Endothelial cell of umbilical vein (primary cell): ENCODE measurements around the gene SULT1C2. TPM values are rescaled to one million over a fixed set of nuclear protein-coding genes. Genes with fewer than 3 reads are reported as not detected.

ENCODE experiments used
- BruUV-seq: library from RNA; stranded (reverse); fragments of 400-500 nt; replicated peaks from 2 replicates; lab custom pipeline; 2021; lab: Mats Ljungman, UMichigan
- CTCF ChIA-PET: fragments of 300-600, 350-600 bp; sonication (Branson Sonifier 250); formaldehyde crosslinking; loops from one replicate; lab custom pipeline; 2021; ENCODE audit warnings: antibody characterized with exemption, inconsistent platforms; lab: Charles Lee
- POLR2A ChIA-PET: fragments of 300-600, 350-600 bp; sonication (Branson Sonifier 250); formaldehyde crosslinking; loops from one replicate; lab custom pipeline; 2021; ENCODE audit warnings: antibody characterized with exemption, inconsistent platforms; lab: Charles Lee
- DNase-seq: peaks from one replicate; pipeline ENCODE4 v3.0.0-alpha.2; 2011; ENCODE audit warnings: low read depth, low spot score
- FAIRE-seq: peaks from 2 replicates; lab custom pipeline; 2011; peaks lifted over from hg19 to GRCh38; lab: Jason Lieb, UNC
- H2AFZ ChIP-seq: 2 replicates; pipeline ENCODE4 v1.6.0; 2012; ENCODE audit warnings: low read depth, low read length, control low read depth, inconsistent platforms
- H3K27ac ChIP-seq: 2 replicates; pipeline ENCODE4 v1.5.1; 2011; ENCODE audit warnings: low read depth, mild to moderate bottlenecking, control low read depth, low read length, moderate library complexity; ENCODE audit not compliant: insufficient read depth
- H3K27me3 ChIP-seq, 2 experiments: 2 replicates each; pipeline versions ENCODE4 v1.6.0 to v1.6.1; 2011; ENCODE audit warnings: low read length in 2 of 2, mixed read lengths in 1 of 2; ENCODE audit not compliant: control insufficient read depth in 2 of 2, insufficient read depth in 2 of 2
- H3K36me3 ChIP-seq, 2 experiments: 2 replicates in 1 of 2; 3 replicates in 1 of 2; pipeline ENCODE4 v1.5.1; 2011; ENCODE audit warnings: low read length in 2 of 2, mild to moderate bottlenecking in 1 of 2, moderate library complexity in 1 of 2; ENCODE audit not compliant: control insufficient read depth in 2 of 2, insufficient read depth in 2 of 2; ENCODE audit errors: extremely low read depth in 1 of 2
- H3K4me1 ChIP-seq: 3 replicates; pipeline ENCODE4 v1.5.1; 2011; ENCODE audit warnings: mild to moderate bottlenecking, low read length; ENCODE audit not compliant: control insufficient read depth, insufficient read depth; ENCODE audit errors: extremely low read depth
- H3K4me2 ChIP-seq: 2 replicates; pipeline ENCODE4 v1.6.1; 2011; ENCODE audit warnings: low read length, control low read depth, mixed read lengths; ENCODE audit not compliant: insufficient read depth
- H3K4me3 ChIP-seq, 3 experiments: fragments of 200-600 bp in 1 of 3; sonication (generic), shearing (Covaris generic) in 1 of 3; replicated peaks in 1 of 3; 2 replicates each; pipeline ENCODE4 v1.5.1; 2011 to 2016; ENCODE audit warnings: control low read depth in 3 of 3, low read length in 3 of 3, mild to moderate bottlenecking in 2 of 3, inconsistent platforms in 1 of 3, low read depth in 1 of 3, moderate library complexity in 1 of 3; ENCODE audit not compliant: insufficient read depth in 1 of 3
- H3K79me2 ChIP-seq: 2 replicates; pipeline ENCODE4 v1.6.0; 2012; ENCODE audit warnings: low read length, inconsistent platforms; ENCODE audit not compliant: control insufficient read depth, insufficient read depth
- H3K9ac ChIP-seq: replicated peaks from 2 replicates; pipeline ENCODE3; 2011; ENCODE audit warnings: low read length, control low read depth; ENCODE audit not compliant: insufficient read depth; ENCODE audit errors: extremely low read depth
- H3K9me1 ChIP-seq: replicated peaks from 3 replicates; pipeline ENCODE4 v1.6.0; 2011; ENCODE audit warnings: mild to moderate bottlenecking, low read length; ENCODE audit not compliant: control insufficient read depth, insufficient read depth; ENCODE audit errors: extremely low read depth
- H3K9me3 ChIP-seq: replicated peaks from 2 replicates; pipeline ENCODE4 v1.5.1; 2012; ENCODE audit warnings: low read length, inconsistent platforms; ENCODE audit not compliant: control insufficient read depth, insufficient read depth
- H4K20me1 ChIP-seq: replicated peaks from 2 replicates; pipeline ENCODE3; 2011; ENCODE audit warnings: mild to moderate bottlenecking, low read length; ENCODE audit not compliant: control insufficient read depth, insufficient read depth; ENCODE audit errors: extremely low read depth
- CTCF ChIP-seq, 2 donors: IDR thresholded peaks; 1 replicate in 1 of 2; 2 replicates in 1 of 2; pipeline ENCODE4 v1.5.1; 2011; ENCODE audit warnings: low read length in 2 of 2, mild to moderate bottlenecking in 2 of 2, moderate library complexity in 2 of 2, control low read depth in 1 of 2, inconsistent platforms in 1 of 2, low read depth in 1 of 2; ENCODE audit not compliant: insufficient read depth in 1 of 2; ENCODE audit errors: extremely low read depth in 1 of 2
- EZH2 ChIP-seq: IDR thresholded peaks from 2 replicates; pipeline ENCODE4 v1.6.1; 2012; ENCODE audit warnings: borderline replicate concordance, low read depth, mild to moderate bottlenecking, moderate library complexity, low read length, inconsistent platforms; ENCODE audit not compliant: severe bottlenecking
- FOS ChIP-seq: IDR thresholded peaks from 2 replicates; pipeline ENCODE4 v1.6.1; 2011; ENCODE audit warnings: mild to moderate bottlenecking, low read length, moderate library complexity, borderline replicate concordance; ENCODE audit not compliant: insufficient read depth
- GATA2 ChIP-seq: IDR thresholded peaks from 2 replicates; pipeline ENCODE4 v1.7.0; 2011; ENCODE audit warnings: low read depth, mild to moderate bottlenecking, moderate library complexity, mixed read lengths, low read length; ENCODE audit not compliant: insufficient read length, insufficient read depth
- JUN ChIP-seq: IDR thresholded peaks from 2 replicates; pipeline ENCODE4 v1.6.1; 2011; ENCODE audit warnings: borderline replicate concordance, low read depth; ENCODE audit not compliant: insufficient read length, insufficient read depth
- MAX ChIP-seq: IDR thresholded peaks from 2 replicates; pipeline ENCODE4 v1.6.1; 2011; ENCODE audit not compliant: insufficient read depth, insufficient read length
- MYC ChIP-seq: IDR thresholded peaks from one replicate; pipeline ENCODE4 v1.6.1; 2011; ENCODE audit warnings: mild to moderate bottlenecking, low read depth, low read length
- POLR2A ChIP-seq: IDR thresholded peaks from 2 replicates; pipeline ENCODE4 v1.6.1; 2012; ENCODE audit warnings: low read depth, mild to moderate bottlenecking, control low read depth, low read length
- POLR2AphosphoS5 ChIP-seq: IDR thresholded peaks from 2 replicates; pipeline ENCODE4 v1.6.1; 2012; ENCODE audit warnings: low read depth, mild to moderate bottlenecking, control low read depth, low read length, moderate library complexity; ENCODE audit not compliant: insufficient read depth
- dilution Hi-C: fragments of 300-500 bp; cut with MboI; formaldehyde crosslinking; loops from one replicate; pipeline ENCODE4 v1.15.0; 2019; ENCODE audit warnings: low sequenced_read_pairs; ENCODE audit not compliant: extremely low pct_ligation_motif_present
- intact Hi-C: fragments of 100-400 bp; cut with micrococcal nuclease; formaldehyde crosslinking; loops from one replicate; pipeline ENCODE4 v1.10.0; 2022
- polyA plus RNA-seq, 4 experiments: library from polyadenylated mRNA; depleted of rRNA in 3 of 4; stranded (reverse) in 3 of 4; unstranded in 1 of 4; fragments of >200 nt; gene quantifications; 2 replicates each; pipeline versions ENCODE4 v1.2.1 to v1.2.3, GENCODE V29; 2011 to 2012; ENCODE audit warnings: missing spikeins in 1 of 4
- total RNA-seq: library from RNA; stranded (reverse); gene quantifications from 2 replicates; pipeline ENCODE4 v1.2.3, GENCODE V29; 2021

The SULT1C2 gene
- total and polyA plus RNA-seq, 2 donors (not counting 3 experiments of a cell fraction or from before 2014, with no cell fraction given): not detected

GRCh38 chr2:108297436-108298141 lies 8.9 kb downstream of the SULT1C2 start:
- TF ChIP-seq CTCF (IDR thresholded peaks at IDR 0.05; ENCODE audit: extremely low read depth in 1 of 2, insufficient read depth in 1 of 2, low read depth in 1 of 2, low read length in 2 of 2) (no peak), EZH2 (no peak), POLR2AphosphoS5 (no peak), POLR2A (no peak), FOS (no peak), MYC (no peak), JUN (no peak), MAX (no peak), GATA2 (no peak)
- no peak overlapping the region for H3K27ac ChIP-seq
- no peak overlapping the region for H2AFZ ChIP-seq

More at GRCh38 chr2:108297436-108298141, 8.9 kb downstream of the SULT1C2 start:
- Histone ChIP-seq H4K20me1 (no peaks in the 10 kb centered on the region), H3K36me3 (no peaks in the 10 kb centered on the region), H3K9me1 (no peaks in the 10 kb centered on the region), H3K9me3 (no peaks in the 10 kb centered on the region), H3K9ac (no peak overlapping the region), H3K4me2 (no peak overlapping the region), H3K4me1 (no peaks in the 10 kb centered on the region), H3K79me2 (no peaks in the 10 kb centered on the region), H3K4me3 (no peak overlapping the region), H3K27me3 (peaks cover 0 to 3% of the 10 kb centered on the region in 2 experiments)
- no TSS peak for BruUV-seq
- dilution Hi-C loops (no loop called here), intact Hi-C loops (no loop called here)
- POLR2A ChIA-PET: no interaction called here
- CTCF ChIA-PET: no interaction called here
- DNase-seq (no peak), FAIRE-seq (no peak)
